Mesenteric fat pad (tissue), 1 donor: Measurements from ENCODE around the gene TMEM190. TPM values are rescaled to one million over a fixed set of nuclear protein-coding genes. Genes with fewer than 3 reads are reported as not detected.

ENCODE experiments used
- DNase-seq: peaks from one replicate; pipeline ENCODE4 v3.0.0-alpha.2; 2020; ENCODE audit warnings: low spot score
- total RNA-seq: library from RNA; stranded (reverse); fragmentation: NEBNext Ultra II Directional; extraction: Animal tissue kit (Norgen Biotek cat#: 25700); gene quantifications from one replicate; pipeline ENCODE4 v1.2.1, GENCODE V29; 2021
- donor health status: DM: yes; HTN: yes; CAD: no.

Gene TMEM190
- total RNA-seq, 1 donor from 2014 or later, result not detected

DNA sequence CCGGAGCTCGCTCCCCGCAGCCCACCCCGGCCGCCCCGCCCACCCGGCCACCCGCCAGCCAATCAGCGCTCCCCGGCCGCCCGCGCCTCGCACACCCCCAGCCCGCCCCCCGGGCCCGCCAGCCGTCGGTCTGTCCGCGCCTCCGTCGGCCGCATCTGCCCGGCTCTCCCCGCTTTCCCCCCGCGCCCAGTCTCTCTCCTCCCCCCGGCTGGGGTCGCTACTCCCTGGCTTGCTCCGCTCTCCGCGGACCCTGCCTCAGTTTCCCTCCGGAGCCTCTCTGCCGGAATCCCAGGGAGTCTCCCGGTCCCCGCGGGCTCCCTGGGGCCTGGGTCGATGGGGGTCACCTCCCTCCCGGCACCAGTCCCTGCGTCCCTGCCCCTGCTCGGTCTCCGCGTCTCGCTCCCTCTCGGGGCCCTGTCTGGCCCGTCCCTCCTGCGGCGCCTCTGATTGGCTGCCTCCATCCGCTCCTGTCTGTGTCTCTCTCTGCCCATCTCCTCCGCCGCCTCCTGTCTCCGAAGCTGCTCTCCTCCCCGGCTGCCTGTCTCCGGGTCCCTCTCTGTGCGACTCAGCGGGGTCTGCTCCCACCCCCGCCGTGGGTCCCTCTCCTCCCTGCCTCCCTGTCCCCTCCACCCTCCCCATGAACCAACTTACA lies 6.8 kb upstream of the TMEM190 start:
- no peak for DNase-seq

DNA sequence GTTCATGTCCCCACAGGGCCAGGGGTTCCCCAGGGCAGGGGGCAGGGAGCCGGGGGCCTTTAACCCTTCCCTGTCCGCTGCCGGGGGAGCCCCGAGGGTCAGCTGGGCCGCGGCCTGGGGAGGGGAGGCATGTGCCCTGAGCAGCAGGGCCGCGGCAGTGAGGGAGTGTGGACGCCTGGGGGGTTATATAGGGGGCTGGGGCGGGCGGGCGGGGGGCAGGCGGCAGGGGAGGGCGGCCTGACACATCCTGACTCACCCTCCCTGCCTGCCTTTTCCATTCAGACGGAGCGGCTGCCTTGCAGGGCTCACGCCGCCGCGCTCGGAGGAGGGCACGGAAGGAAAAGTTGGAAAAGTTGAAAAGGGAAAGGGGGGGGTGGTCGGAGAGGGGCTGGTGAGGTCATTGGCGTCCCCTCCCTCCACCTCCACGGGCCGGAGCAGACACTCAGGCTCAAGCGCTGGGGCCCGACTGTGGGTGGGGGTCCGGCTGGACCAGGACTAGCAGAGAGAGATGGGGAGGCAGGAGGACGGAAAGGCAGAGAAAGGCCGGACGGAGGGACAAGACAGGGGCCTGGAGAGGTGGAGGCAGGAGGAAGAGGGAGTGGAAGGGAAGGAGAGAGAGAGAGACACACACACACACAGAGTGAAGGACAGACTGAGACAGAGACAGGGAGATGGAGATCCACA lies 6.2 kb upstream of the TMEM190 start, which contains the start of gene IL11:
Gene IL11, minus strand, starts transcription at position 159 of the 684 bp plus-strand sequence. Its CDS starts 153 bp downstream, at position 6.
- no peak for DNase-seq

DNA sequence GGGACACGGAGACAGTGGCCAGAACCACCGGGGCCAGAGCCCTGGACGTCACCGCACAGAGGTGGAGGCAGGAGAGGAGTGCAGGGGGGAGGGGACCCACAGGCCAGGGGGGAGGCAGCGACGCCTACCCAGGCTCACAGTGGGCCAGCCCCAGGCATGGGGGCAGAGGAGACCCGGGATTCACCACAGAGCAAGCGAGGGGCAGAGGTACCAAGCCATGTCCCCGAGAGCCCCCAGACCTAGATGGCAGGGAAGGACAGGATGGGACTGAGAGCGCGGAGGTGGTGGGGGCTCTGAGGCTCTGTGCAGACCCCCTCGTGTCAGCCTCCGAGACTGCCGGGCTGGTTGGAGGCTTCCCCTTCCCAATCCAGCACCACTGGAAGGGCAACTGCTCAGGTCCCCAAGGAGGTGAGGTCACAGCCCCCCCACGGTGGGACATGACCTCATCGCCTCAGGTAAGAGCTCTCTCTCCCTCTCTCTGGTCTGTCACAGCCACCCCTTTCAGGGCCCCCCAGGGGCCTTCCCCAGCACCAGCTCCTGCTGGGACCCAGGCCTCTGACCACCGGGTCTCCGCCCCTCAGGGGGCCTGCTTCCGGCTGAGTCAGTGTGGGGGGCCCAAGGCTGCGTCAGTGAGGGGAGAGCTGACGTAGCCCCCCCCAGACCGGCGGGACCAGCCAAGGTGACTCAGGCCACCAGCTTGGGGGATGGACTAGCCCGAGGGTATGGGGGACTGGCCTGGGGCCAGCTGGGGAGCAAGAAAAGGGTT lies 4.1 kb upstream of the TMEM190 start:
- DNase-seq, result no peak

DNA sequence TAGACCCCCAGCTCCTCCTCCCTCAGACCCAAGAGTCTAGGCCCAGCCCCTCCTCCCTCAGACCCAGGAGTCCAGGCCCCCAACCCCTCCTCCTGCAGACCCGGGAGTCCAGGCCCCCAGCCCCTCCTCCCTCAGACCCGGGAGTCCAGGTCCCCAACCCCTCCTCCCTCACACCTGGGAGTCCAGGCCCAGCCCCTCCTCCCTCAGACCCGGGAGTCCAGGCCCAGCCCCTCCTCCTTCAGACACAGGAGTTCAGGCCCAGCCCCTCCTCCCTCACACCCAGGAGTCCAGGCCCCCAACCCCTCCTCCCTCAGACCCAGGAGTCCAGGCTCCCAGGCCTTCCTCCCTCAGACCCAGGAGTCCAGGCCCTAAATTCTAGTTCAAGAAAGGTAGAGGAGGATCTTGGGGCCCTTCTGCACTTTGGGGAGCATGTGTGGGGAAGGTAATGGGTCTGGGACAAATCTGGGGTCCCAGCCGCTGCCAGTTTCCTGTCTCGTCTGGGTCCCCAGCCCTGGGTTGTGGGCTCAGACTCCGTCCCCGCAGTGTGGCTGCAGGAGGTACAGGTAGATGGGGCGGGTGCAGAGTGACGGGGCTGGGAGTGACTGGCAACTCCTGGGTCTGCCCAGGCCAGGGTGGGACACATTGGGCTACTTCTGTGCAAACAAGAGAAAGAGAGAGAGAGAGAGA lies 3.2 kb upstream of the TMEM190 start:
- DNase-seq, result no peak

DNA sequence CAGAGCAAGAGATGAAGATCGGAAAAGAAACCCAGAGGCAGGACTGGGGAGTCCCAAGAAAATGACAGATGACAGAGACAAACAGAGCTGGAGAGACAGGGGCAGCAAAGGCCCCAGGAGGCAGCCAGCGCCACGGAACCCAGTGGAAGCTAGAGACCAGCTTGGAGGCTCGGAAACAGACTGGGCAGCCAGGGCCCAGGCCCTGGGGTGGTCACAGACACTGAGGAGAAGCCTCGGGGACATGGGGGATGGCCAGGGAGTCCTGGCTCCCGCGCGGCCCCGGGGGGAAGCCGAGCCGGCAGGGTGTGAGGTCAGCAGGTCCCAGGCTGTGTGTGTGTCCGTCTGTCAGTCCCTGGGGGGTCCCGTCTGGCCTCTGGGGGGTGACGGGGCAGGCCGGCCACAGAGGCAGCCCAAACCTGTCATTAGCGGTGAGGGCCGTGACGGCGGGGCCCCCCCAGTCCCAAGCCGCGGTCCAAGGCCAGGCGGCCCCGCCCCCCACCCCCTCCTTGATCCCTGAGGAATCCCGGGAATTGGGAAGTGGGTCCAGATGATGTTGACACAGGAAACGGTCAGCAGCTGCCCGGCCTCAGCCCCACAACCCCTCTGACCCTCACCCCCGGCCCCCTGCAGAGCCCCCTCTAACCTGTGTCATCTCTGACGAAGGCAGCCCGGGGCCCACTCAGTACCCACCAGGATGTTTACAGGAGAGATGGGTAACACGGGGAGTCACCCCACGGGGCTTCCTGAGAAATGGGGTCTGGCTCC lies 2.5 kb upstream of the TMEM190 start:
- no peak for DNase-seq

DNA sequence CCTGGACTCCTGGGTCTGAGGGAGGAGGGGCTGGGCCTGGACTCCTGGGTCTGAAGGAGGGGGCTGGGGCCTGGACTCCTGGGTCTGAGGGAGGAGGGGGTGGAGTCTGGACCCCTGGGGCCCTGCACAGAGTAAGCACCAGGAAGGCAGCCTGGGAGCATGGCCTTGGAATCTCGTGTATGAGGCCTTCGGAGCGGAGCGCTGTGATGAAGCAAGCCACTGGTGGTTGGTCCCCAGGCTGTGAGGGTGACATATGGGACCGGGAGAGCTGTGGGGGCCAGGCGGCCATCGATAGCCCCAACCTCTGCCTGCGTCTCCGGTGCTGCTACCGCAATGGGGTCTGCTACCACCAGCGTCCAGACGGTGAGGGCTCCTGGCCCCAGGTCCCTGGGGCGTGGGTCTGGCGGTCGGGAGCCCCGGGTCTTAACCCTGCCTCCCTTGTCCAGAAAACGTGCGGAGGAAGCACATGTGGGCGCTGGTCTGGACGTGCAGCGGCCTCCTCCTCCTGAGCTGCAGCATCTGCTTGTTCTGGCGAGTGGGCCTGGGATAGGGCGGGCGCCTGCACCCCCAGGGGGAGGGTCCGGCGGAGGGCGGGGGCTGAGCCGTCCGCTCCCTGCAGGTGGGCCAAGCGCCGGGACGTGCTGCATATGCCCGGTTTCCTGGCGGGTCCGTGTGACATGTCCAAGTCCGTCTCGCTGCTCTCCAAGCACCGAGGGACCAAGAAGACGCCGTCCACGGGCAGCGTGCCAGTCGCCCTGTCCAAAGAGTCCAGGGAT lies 918 bp downstream of the TMEM190 start:
- DNase-seq, result no peak

DNA sequence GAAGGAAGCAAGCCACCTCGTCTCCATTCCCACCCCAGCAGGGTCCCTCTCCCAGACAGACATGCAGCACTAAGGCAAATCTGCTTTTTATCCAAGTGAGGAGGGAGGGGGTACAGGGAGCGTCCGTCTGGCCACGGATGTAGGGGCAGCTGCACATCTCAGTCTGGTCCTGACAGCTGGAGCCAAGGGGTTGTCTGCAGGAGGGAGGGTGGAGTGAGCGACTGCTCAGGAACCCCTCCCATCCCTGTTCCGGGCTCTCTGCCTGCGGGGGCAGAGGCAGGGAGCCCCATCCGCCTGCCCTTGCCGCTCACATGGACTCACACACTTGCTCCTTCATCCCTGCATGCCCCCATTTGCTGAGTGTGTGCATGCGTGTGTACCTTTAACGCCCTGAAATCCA lies 2.5 kb downstream of the TMEM190 start:
- DNase-seq, result no peak

DNA sequence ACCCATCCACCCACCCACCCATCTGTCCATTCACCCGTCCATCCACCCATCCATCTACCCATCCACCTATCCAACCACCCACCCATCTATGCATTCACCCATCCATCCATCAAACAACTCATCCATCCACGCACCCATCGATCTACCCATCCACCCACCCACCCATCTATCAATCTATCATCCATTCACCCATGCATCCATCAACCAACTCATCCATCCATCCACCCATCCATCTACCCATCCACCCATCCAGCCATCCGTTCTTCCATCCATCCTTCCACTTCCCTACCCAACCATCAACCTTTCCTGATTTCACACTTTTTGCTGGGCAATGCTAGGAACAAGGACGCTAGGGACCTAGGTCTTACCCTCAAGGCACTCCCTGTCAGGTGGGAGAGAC lies 5.4 kb downstream of the TMEM190 start:
- DNase-seq, result no peak

DNA sequence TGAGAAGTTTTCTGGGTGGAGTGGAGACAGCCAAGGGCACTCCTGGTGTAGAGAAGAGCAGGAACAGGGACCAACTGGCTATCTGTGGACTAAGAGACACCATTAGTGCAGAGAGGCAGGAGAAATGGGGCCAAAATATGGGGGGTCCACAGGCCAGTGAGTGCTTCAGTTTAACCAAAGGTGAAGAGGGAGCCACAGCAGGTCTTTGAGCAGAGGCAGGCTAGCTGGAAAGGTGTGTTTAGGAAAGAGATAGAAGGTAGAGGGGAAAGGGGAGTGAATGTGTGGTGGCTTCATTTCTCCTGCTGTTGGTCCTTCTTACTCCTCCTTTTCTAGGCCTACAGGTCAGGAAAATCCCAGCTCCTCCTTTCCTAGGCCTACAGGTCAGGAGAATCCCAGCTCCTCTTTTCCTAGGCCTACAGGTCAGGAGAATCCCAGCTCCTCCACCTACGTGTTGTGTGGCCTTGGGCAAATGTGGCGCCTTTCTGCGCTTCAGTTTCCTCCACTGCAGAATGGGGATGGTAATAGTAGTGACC lies 6.0 kb downstream of the TMEM190 start:
- no peak for DNase-seq

DNA sequence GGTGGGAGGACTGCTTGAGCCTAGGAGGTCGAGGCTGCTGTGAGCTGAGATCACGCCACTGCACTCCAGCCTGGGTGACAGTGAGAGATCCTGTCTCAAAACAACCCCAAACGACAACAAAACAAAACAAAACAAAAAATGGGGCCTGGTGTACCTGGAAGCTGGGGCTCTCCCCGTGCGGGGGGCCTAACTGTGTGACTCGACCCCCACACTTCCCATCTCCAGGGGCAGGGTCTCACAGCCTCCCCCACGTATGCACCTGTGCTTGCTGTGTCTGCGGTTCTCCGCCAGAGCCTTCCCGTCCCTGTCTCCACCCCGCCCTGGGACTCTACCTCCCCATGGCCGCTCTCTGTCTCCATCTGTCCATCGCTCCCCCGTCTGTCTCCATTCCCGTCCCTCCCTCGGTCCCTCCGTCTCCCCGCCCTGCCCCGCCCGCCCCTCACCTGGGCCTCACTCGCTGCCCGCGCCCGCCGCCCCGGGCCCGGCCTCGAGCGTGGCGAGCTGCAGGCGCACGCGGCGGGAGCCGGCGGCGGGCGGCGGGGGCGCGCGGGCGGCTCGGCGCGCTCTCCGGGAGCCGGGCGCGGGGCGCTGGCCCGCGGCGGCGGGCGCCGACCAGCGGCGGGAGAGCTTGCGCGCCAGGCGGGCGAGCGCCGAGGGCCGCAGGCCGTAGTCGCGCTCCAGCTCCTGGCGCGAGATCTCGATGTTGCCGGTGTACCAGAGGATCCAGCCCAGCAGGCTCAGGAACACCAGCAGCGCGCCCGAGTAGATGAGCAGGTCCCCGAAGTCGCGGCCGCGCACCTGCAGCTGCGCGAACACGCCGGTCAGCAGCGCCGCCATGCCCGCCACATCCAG lies 6.9 kb downstream of the TMEM190 start:
- DNase-seq, result no peak

DNA sequence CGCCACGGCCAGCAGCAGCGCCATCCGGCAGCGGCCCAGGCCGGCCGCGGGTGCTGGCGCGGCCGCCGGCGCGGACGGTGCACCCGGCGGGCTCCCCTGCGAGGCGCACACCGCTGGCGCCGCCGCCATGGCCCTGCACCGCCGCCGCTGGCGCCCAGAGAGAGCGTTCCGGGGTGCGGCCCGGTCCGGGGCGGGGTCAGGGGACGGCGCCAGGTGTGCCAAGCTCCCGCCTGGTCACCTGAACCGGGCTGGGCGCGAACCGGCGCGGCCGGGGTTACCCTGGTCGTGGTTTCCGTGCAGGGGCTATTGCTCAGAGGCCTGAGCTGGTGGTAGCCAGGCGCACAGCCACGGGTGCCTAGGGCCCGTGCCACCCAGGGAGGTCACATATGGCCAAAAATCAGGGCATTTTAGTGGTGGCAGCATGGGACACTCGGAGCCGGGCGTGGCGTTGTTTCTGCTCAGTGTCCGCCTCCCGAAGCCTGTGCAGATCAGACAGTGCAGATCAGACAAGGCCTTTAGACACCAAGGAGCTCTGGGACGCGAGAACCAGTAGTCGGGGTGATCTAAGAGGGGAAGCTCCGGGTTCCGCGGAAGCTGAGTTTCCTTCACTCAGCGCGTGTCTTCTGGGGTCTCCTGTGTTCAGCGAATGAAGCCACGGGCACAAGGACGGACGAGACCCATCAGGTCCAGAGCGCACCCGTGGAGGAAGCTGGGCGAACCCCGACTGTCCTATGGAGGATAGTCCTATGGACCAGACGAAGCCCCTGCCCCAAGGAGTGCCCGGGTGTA lies 7.7 kb downstream of the TMEM190 start, which contains the start of gene TMEM238:
Gene TMEM238, minus strand, starts transcription at position 162 of the 789 bp plus-strand sequence. Its CDS starts 33 bp downstream, at position 129.
- DNase-seq, result no peak

DNA sequence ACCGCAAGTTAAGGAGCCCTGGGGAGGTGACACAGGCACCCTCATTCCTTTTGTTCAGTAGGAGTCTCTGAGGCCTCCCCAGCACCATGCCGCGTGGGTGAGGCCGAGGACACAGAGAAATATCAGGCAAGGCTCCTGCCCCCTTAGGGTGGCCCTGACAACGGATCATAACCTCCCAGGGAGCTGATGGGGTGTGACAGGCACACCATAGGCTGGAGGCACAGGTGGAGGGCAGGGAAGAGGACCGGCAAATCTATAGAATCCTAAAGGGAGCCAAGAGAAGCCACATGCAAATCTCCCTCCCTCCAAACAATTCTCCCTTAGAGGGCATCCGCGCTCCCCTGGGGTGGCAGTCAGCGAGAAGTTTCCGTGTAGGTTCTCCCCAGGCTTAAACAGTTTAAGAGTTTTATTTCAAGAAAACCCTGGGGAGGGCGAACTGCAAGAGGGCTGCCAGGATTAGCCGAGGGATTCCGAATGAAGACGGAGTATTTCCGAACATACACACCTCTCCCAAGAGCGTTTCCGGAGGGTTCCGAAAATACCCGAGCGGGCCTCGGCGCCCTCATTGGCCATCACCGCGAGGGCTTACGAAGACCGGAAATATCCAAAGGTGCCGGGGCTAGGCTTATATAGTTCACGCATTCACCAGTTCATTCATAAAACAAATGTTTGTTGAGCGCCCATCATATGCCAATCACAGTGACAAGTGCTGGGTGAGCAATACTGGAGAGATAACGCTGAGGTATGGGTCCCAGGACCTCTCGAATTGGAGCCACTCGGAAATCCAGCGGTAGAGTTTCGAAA lies 8.5 kb downstream of the TMEM190 start:
- peak; percentile 96 for DNase-seq

DNA sequence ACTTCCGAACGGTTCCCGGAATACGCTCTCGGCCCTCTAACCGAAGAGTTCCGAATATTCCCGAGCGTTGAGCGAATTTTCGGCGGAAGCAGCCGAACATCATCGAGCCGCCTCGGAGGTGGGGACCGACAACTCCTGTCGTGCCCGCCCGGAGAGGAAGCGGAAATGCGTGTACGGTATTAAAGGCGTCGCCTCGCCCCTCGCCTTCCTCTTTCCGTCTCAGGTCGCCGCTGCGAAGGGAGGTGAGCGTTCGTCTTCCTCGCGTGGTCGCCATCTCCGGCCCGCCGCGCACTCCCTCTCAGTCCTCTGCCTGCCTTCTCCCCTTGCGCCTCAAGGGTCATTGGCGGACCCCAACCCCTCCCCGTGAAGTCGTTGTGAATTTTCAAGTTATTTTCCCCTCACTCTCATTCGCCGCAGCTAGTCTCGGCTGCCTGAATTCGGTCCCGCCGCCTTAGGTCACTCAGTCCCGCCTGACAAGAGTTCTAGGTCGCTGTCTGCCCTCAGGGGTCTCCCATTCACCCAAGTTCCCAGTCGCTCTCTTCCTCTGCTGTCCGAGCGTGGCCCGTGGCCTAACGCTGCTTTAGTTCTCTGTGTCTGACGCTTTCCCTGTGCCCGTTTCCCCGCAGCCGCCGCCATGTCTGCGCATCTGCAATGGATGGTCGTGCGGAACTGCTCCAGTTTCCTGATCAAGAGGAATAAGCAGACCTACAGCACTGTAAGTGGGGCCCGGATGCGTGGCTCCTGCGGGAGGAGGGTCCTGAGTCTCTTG lies 9.3 kb downstream of the TMEM190 start, which contains the start of gene RPL28:
Gene RPL28, plus strand, starts transcription at position 209 of the 769 bp plus-strand sequence. Its CDS starts 426 bp downstream, at position 635.
- peak; percentile 99 for DNase-seq

DNA sequence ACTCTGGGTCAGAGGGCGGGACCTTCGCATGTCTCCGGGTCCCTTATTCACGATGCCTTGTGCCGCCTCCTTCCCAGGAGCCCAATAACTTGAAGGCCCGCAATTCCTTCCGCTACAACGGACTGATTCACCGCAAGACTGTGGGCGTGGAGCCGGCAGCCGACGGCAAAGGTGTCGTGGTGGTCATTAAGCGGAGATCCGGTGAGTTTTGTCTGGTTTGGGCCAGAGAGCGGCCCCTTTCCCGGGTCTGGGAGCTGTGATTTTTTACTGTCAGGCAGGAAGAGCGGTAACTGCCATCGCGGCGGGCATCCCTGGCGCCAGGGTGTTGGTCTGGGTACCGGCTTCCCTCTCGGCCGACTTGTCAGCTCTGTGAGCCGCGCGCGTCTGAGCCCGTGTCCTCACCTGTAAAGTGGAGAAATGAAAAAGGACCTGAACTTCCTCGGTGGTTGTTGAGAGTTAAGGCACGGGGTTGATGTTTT lies 9.9 kb downstream of the TMEM190 start:
- DNase-seq, result no peak

DNA sequence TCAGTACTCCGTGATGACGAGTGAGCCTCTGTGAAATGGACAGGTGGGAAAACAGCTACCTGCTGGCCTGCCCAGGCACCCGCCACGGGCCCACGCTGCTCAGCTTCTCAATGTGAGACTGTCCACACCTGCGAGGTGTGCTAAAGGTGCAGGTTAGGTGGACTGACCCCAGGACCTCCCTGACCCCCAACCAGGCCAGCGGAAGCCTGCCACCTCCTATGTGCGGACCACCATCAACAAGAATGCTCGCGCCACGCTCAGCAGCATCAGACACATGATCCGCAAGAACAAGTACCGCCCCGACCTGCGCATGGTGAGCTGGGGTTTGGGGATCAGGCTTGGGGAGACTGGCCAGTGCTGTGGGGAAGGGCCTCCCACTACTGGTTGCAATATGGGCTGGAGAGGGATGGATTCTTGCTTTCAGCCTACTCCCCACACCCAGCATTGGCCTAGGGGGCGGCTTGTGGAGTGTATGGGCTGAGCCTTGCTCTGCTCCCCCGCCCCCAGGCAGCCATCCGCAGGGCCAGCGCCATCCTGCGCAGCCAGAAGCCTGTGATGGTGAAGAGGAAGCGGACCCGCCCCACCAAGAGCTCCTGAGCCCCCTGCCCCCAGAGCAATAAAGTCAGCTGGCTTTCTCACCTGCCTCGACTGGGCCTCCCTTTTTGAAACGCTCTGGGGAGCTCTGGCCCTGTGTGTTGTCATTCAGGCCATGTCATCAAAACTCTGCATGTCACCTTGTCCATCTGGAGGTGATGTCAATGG lies 11.3 kb downstream of the TMEM190 start:
- no peak for DNase-seq
